B cell (primary cell): ENCODE measurements around the gene PODN. TPM values are rescaled to one million over a fixed set of nuclear protein-coding genes. Genes with fewer than 3 reads are reported as not detected.

Experiments
- ATAC-seq: fragments of 200-7000 bp; cut with Tn5 transposase; one replicate; pipeline ENCODE4 v1.10.0; 2021; ENCODE audit warnings: low read depth, mild to moderate bottlenecking, moderate number of reproducible peaks, moderate library complexity
- CTCF ChIA-PET: fragments of 350-600 bp; sonication (Branson Sonifier 250); formaldehyde crosslinking; loops from one replicate; lab custom pipeline; 2021; ENCODE audit warnings: antibody characterized with exemption, inconsistent platforms; lab: Charles Lee
- POLR2A ChIA-PET: fragments of 350-600 bp; sonication (Branson Sonifier 250); formaldehyde crosslinking; loops from one replicate; lab custom pipeline; 2021; ENCODE audit warnings: antibody characterized with exemption; lab: Charles Lee
- DNase-seq: peaks from one replicate; pipeline ENCODE4 v3.0.0; 2013
- H2AFZ ChIP-seq: 2 replicates; pipeline ENCODE4 v1.6.1; 2012; ENCODE audit warnings: mild to moderate bottlenecking, low read depth, low read length; ENCODE audit not compliant: insufficient read depth, poor library complexity, severe bottlenecking
- H3K27ac ChIP-seq, 2 donors: 1 replicate in 1 of 2; 2 replicates in 1 of 2; pipeline ENCODE4 v1.5.1; 2012 to 2013; ENCODE audit warnings: low read length in 2 of 2, mild to moderate bottlenecking in 2 of 2, moderate library complexity in 1 of 2
- H3K27me3 ChIP-seq, 4 experiments: fragments of 200-600 bp in 1 of 4; sonication (generic) in 1 of 4; replicated peaks in 1 of 4; 1 replicate in 2 of 4; 2 replicates in 2 of 4; pipeline versions ENCODE4 v1.6.1 to v1.7.0; 2013 to 2016; ENCODE audit warnings: low read length in 3 of 4, mild to moderate bottlenecking in 2 of 4, mixed read lengths in 1 of 4, moderate library complexity in 1 of 4; ENCODE audit not compliant: insufficient read depth in 4 of 4, control insufficient read depth in 3 of 4; ENCODE audit errors: control extremely low read depth in 1 of 4
- H3K36me3 ChIP-seq, 2 experiments: replicated peaks in 1 of 2; 1 replicate in 1 of 2; 2 replicates in 1 of 2; pipeline versions ENCODE4 v1.6.1 to v1.7.1; 2013; ENCODE audit warnings: low read length in 1 of 2; ENCODE audit not compliant: insufficient read depth in 2 of 2, control insufficient read depth in 1 of 2; ENCODE audit errors: control extremely low read depth in 1 of 2, extremely low read depth in 1 of 2
- H3K4me1 ChIP-seq, 2 donors: fragments of 200-600 bp in 1 of 2; sonication (generic) in 1 of 2; 1 replicate in 1 of 2; 2 replicates in 1 of 2; pipeline versions ENCODE4 v1.5.1 to v1.6.1; 2013 to 2017; ENCODE audit warnings: low read length in 2 of 2; ENCODE audit not compliant: control insufficient read depth in 2 of 2, insufficient read depth in 2 of 2
- H3K4me2 ChIP-seq: replicated peaks from 2 replicates; pipeline ENCODE3; 2012; ENCODE audit warnings: mild to moderate bottlenecking, low read depth, low read length; ENCODE audit not compliant: poor library complexity, severe bottlenecking
- H3K4me3 ChIP-seq, 5 experiments: fragments of 200-600 bp in 1 of 5; sonication (generic) in 1 of 5; 1 replicate in 3 of 5; 2 replicates in 2 of 5; pipeline versions ENCODE4 v1.5.1 to v1.7.0; 2011 to 2016; ENCODE audit warnings: low read length in 4 of 5, mild to moderate bottlenecking in 4 of 5, low read depth in 2 of 5, control low read depth in 1 of 5, moderate library complexity in 1 of 5; ENCODE audit not compliant: insufficient read depth in 1 of 5; ENCODE audit errors: control extremely low read depth in 1 of 5, extremely low read depth in 1 of 5
- H3K79me2 ChIP-seq: fragments of 200-600 bp; sonication (generic); one replicate; pipeline ENCODE4 v1.6.0; 2016; ENCODE audit warnings: low read length; ENCODE audit not compliant: control insufficient read depth, insufficient read depth
- H3K9ac ChIP-seq: fragments of 200-600 bp; sonication (generic); 2 replicates; pipeline ENCODE4 v1.6.1; 2017; ENCODE audit warnings: mild to moderate bottlenecking, low read length, moderate library complexity
- H3K9me3 ChIP-seq, 3 donors: one replicate each; pipeline versions ENCODE4 v1.6.1 to v1.7.1; 2013; ENCODE audit warnings: low read length in 2 of 3; ENCODE audit not compliant: control insufficient read depth in 2 of 3, insufficient read depth in 1 of 3; ENCODE audit errors: control extremely low read depth in 1 of 3
- H4K20me1 ChIP-seq: 2 replicates; pipeline ENCODE4 v1.6.0; 2012; ENCODE audit warnings: mild to moderate bottlenecking, low read length; ENCODE audit not compliant: insufficient read depth, control insufficient read depth, poor library complexity, severe bottlenecking
- H3K27ac Mint-ChIP-seq: one replicate; pipeline ENCODE4 v1.8.0; 2021; ENCODE audit warnings: mixed read lengths
- H3K27me3 Mint-ChIP-seq: one replicate; pipeline ENCODE4 v1.8.0; 2021; ENCODE audit warnings: mixed read lengths
- H3K4me1 Mint-ChIP-seq: one replicate; pipeline ENCODE4 v1.8.0; 2021; ENCODE audit warnings: mixed read lengths
- H3K4me3 Mint-ChIP-seq: one replicate; pipeline ENCODE4 v1.8.0; 2021; ENCODE audit warnings: mixed read lengths
- H3K9me3 Mint-ChIP-seq: one replicate; pipeline ENCODE4 v1.8.0; 2022; ENCODE audit warnings: mixed read lengths; ENCODE audit not compliant: insufficient read depth
- EZH2 ChIP-seq: IDR thresholded peaks from 2 replicates; pipeline ENCODE4 v1.6.1; 2012; ENCODE audit warnings: borderline replicate concordance, low read depth, mild to moderate bottlenecking, moderate library complexity, low read length; ENCODE audit not compliant: insufficient read depth, poor library complexity, severe bottlenecking
- WGBS: methylation state at CpG from one replicate; pipeline ENCODE4 v1.1.5; 2013; ENCODE audit warnings: missing lambda C conversion rate; ENCODE audit not compliant: insufficient coverage; 5-methylcytosine and 5-hydroxymethylcytosine counted together
- intact Hi-C: fragments of 100-400 bp; cut with micrococcal nuclease; formaldehyde crosslinking; loops from one replicate; pipeline ENCODE4 v1.10.0; 2022
- polyA plus RNA-seq: library from polyadenylated mRNA; depleted of rRNA; stranded (reverse); fragments of >200 nt; gene quantifications from 2 replicates; pipeline ENCODE4 v1.2.3, GENCODE V29; 2012
- total RNA-seq, 2 donors: library from RNA; stranded (reverse); fragments of 120-200 nt in 1 of 2; gene quantifications; 1 replicate in 1 of 2; 2 replicates in 1 of 2; pipeline versions ENCODE4 v1.2.3 to v1.2.4, GENCODE V29; 2013 to 2022
- TF ChIP-seq, protein P1 (sequence below): fragments of 200-600 bp; IDR thresholded peaks from one replicate; pipeline ENCODE4 v1.8.0; 2022; ENCODE audit warnings: antibody characterized with exemption, mild to moderate bottlenecking

PODN gene
- total and polyA plus RNA-seq, 2 donors (not counting 1 experiment from before 2014, with no cell fraction given): not detected

DNA sequence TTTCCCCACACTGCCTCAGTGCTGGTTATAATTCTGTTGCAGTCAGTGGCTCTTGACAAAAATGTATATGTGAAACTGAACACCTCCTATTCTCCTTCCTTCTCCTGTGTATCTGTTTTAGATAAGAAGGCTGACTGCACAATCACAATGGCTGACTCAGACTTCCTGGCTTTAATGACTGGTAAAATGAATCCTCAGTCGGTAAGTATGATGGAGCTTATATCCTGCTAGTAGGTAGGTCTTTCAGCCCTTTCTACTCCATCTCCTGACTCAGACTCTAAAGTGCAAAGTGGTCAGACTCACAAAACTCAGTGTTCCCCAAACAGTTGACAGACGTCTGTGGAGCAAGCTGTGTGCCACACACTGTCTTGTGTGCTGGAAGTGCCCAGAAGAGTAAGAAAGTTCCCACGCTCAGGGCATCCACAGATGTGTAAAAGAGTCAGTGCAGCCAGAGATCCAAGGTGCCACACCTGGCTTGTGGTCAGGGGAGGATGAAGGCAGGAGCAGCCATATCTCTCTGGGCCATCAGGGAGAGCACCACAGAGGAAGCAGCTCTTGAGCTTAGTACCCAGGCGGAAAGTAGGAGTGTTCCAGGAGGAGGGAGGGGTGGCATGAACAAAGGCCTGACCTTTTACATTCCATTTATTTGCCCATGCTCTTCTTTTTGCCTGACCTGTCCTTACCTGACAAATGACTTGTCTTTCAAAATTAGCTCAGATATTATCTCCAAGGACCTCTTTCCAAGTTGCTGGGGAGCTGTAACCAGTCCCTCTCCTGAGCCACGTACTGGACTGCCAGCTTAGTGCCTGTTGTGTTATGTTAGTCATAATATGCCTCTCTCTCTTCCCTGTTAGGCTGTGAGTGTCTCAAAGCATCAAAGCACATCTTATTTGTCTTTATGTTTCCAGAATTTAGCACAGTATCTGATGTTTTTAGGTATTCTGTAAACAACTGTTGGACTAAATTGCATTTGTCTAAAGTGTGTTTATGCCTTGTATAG lies 14.0 kb upstream of the PODN start:
- no peak for DNase-seq
- no peaks in the 10 kb centered on the region for H3K4me1 Mint-ChIP-seq
- CTCF ChIA-PET: no interaction called here
- no peak for ATAC-seq
- POLR2A ChIA-PET: no interaction called here
- no peak overlapping the region for H3K4me3 ChIP-seq
- TF ChIP-seq, protein P1, sequence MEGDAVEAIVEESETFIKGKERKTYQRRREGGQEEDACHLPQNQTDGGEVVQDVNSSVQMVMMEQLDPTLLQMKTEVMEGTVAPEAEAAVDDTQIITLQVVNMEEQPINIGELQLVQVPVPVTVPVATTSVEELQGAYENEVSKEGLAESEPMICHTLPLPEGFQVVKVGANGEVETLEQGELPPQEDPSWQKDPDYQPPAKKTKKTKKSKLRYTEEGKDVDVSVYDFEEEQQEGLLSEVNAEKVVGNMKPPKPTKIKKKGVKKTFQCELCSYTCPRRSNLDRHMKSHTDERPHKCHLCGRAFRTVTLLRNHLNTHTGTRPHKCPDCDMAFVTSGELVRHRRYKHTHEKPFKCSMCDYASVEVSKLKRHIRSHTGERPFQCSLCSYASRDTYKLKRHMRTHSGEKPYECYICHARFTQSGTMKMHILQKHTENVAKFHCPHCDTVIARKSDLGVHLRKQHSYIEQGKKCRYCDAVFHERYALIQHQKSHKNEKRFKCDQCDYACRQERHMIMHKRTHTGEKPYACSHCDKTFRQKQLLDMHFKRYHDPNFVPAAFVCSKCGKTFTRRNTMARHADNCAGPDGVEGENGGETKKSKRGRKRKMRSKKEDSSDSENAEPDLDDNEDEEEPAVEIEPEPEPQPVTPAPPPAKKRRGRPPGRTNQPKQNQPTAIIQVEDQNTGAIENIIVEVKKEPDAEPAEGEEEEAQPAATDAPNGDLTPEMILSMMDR: no peak
- TF ChIP-seq EZH2: no peak
- intact Hi-C loops: no loop called here
- no peaks in the 10 kb centered on the region for H3K79me2 ChIP-seq
- no peaks in the 10 kb centered on the region for H3K27me3 Mint-ChIP-seq
- H3K9ac ChIP-seq: no peak overlapping the region
- no peak overlapping the region for H2AFZ ChIP-seq
- H3K27me3 ChIP-seq: no peaks in the 10 kb centered on the region
- H4K20me1 ChIP-seq: peaks cover 4% of the 10 kb centered on the region
- H3K9me3 Mint-ChIP-seq: no peaks in the 10 kb centered on the region
- peaks cover 14 to 38% of the 10 kb centered on the region in 2 experiments for H3K36me3 ChIP-seq
- 95% methylated on average over 3 of the region's 5 CpGs for WGBS
- no peak overlapping the region for H3K27ac Mint-ChIP-seq
- H3K9me3 ChIP-seq: no peaks in the 10 kb centered on the region
- H3K4me2 ChIP-seq: no peak overlapping the region
- H3K4me3 Mint-ChIP-seq: no peak overlapping the region
- H3K27ac ChIP-seq: no peak overlapping the region
- H3K4me1 ChIP-seq: no peaks in the 10 kb centered on the region

DNA sequence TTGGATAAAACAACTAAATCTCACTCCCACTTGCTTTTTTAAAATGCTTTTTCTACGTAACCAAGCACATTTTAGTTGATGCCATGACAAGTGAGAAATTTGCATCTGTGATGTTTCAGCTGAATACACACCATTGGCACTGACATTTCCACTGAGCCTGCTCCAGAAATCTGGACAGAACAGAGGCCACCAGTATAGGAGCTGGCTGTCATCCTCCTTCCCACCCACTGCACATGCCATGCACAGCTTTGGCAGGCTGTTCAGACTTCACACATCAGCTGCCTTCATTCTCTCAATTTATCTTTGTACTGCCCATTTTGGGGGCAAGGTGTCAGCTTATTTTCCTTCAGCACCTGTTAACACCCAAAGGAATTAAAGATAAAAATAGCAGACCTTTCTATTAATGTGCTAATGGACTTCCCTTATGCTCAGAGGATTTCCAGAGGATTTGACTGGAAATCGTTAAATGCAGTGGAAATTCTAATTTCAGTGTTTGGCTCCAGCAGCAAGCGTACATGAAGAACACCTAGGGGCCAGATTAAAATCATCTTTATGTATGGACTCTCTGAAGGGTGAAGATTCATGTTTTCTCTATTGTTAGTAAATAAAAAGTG lies 12.9 kb upstream of the PODN start:
- Histone ChIP-seq H2AFZ (no peak overlapping the region), H3K4me1 (no peaks in the 10 kb centered on the region), H3K36me3 (peaks cover 14 to 41% of the 10 kb centered on the region in 2 experiments), H4K20me1 (peaks cover 4% of the 10 kb centered on the region), H3K9me3 (no peaks in the 10 kb centered on the region), H3K9ac (no peak overlapping the region), H3K79me2 (no peaks in the 10 kb centered on the region), H3K4me3 (no peak overlapping the region), H3K4me2 (no peak overlapping the region), H3K27me3 (no peaks in the 10 kb centered on the region), H3K27ac (no peak overlapping the region)
- ATAC-seq: no peak
- Mint-ChIP-seq H3K27me3 (no peaks in the 10 kb centered on the region), H3K4me3 (no peak overlapping the region), H3K9me3 (no peaks in the 10 kb centered on the region), H3K27ac (no peak overlapping the region), H3K4me1 (no peaks in the 10 kb centered on the region)
- ChIA-PET POLR2A (no interaction called here), CTCF (no interaction called here)
- WGBS: 100% methylated on average over 1 of the region's 3 CpGs
- DNase-seq: no peak
- intact Hi-C loops: no loop called here
- TF ChIP-seq, protein P1: no peak
- no peak for TF ChIP-seq EZH2
